Uterus (tissue), 4 donors: ENCODE results near the gene AJM1. TPM values are rescaled to one million over a fixed set of nuclear protein-coding genes. Genes with fewer than 3 reads are reported as not detected.
"Not testable (repeated sequence)": the region's sequence is repeated elsewhere in the genome, so short reads cannot be mapped to it uniquely, and the experiment has no call there.

Experiments
- DNase-seq, 2 donors: peaks; one replicate each; pipeline ENCODE4 v3.0.0-alpha.2; 2019 to 2020
- H3K27ac ChIP-seq, 2 donors: fragments of 200-600 bp; sonication (generic); 1 replicate in 1 of 2; 2 replicates in 1 of 2; pipeline ENCODE4 v1.5.1; 2016 to 2018
- H3K27me3 ChIP-seq, 2 donors: fragments of 200-600 bp; sonication (generic); one replicate each; pipeline ENCODE4 v1.5.1; 2018 to 2019; ENCODE audit warnings: control low read depth in 1 of 2
- H3K36me3 ChIP-seq, 2 donors: fragments of 200-600 bp; sonication (generic); one replicate each; pipeline ENCODE4 v1.5.1; 2019; ENCODE audit warnings: control low read depth in 1 of 2
- H3K4me1 ChIP-seq, 2 donors: fragments of 200-600 bp; sonication (generic); one replicate each; pipeline ENCODE4 v1.5.1; 2018 to 2019; ENCODE audit warnings: control low read depth in 1 of 2
- H3K4me3 ChIP-seq, 2 donors: fragments of 200-600 bp; sonication (generic); 1 replicate in 1 of 2; 2 replicates in 1 of 2; pipeline ENCODE4 v1.5.1; 2018 to 2019; ENCODE audit warnings: mild to moderate bottlenecking in 1 of 2
- H3K9me3 ChIP-seq, 2 donors: fragments of 200-600 bp; sonication (generic); one replicate each; pipeline ENCODE4 v1.5.1; 2019; ENCODE audit warnings: control low read depth in 1 of 2
- CTCF ChIP-seq, 4 experiments: fragments of 200-600 bp in 2 of 4; fragments of 450-650 bp in 2 of 4; sonication (generic) in 2 of 4; IDR thresholded peaks; one replicate each; pipeline ENCODE4 v1.5.1; 2016 to 2019; ENCODE audit warnings: antibody characterized with exemption in 4 of 4, mild to moderate bottlenecking in 2 of 4, moderate library complexity in 1 of 4
- POLR2A ChIP-seq, 2 donors: fragments of 450-650 bp; IDR thresholded peaks; one replicate each; pipeline ENCODE4 v1.6.1; 2016; ENCODE audit warnings: antibody characterized with exemption in 2 of 2, mild to moderate bottlenecking in 1 of 2, moderate library complexity in 1 of 2
- intact Hi-C: fragments of 100-400 bp; cut with DNase I; formaldehyde crosslinking; loops from one replicate; pipeline ENCODE4 v1.15.1; 2023; ENCODE audit warnings: low total_unique reads
- total RNA-seq, 4 donors: library from RNA; depleted of rRNA in 3 of 4; stranded (reverse); fragments of >200 nt in 3 of 4; gene quantifications; one replicate each; pipeline versions ENCODE4 v1.1.0 to v1.2.4, GENCODE V29; 2014 to 2023
- donor health status: DM: yes; HTN: yes; CAD: no.

Gene AJM1
- total RNA-seq, 4 donors from 2014 or later: 1.3 to 3.6 (median 3.6) TPM; not detected in 1

- no peaks in the 10 kb centered on the region for H3K9me3 ChIP-seq
- no peak for DNase-seq
- H3K27ac ChIP-seq: no peak overlapping the region
- no peak overlapping the region for H3K4me3 ChIP-seq
- intact Hi-C loops: no loop called here
- H3K27me3 ChIP-seq: no peaks in the 10 kb centered on the region
- H3K4me1 ChIP-seq: peaks cover 0 to 3% of the 10 kb centered on the region in 2 donors
- TF ChIP-seq CTCF (IDR thresholded peaks at IDR 0.05) (no peak), POLR2A (IDR thresholded peaks at IDR 0.05) (no peak)
- H3K36me3 ChIP-seq: no peaks in the 10 kb centered on the region
These were observed 38.4 kb downstream of the AJM1 start for GRCh38 chr9:136880651-136881050.

GRCh38 chr9:136881691-136882108 is 39.4 kb downstream of the AJM1 start:
- no peaks in the 10 kb centered on the region for H3K36me3 ChIP-seq
- no peaks in the 10 kb centered on the region for H3K27me3 ChIP-seq
- no peak overlapping the region for H3K27ac ChIP-seq
- intact Hi-C loops: no loop called here
- no peak for TF ChIP-seq CTCF (IDR thresholded peaks at IDR 0.05)
- TF ChIP-seq POLR2A (IDR thresholded peaks at IDR 0.05): no peak
- no peak for DNase-seq
- H3K9me3 ChIP-seq: no peaks in the 10 kb centered on the region
- H3K4me3 ChIP-seq: no peak overlapping the region
- peaks cover 0 to 5% of the 10 kb centered on the region in 2 donors for H3K4me1 ChIP-seq

DNA sequence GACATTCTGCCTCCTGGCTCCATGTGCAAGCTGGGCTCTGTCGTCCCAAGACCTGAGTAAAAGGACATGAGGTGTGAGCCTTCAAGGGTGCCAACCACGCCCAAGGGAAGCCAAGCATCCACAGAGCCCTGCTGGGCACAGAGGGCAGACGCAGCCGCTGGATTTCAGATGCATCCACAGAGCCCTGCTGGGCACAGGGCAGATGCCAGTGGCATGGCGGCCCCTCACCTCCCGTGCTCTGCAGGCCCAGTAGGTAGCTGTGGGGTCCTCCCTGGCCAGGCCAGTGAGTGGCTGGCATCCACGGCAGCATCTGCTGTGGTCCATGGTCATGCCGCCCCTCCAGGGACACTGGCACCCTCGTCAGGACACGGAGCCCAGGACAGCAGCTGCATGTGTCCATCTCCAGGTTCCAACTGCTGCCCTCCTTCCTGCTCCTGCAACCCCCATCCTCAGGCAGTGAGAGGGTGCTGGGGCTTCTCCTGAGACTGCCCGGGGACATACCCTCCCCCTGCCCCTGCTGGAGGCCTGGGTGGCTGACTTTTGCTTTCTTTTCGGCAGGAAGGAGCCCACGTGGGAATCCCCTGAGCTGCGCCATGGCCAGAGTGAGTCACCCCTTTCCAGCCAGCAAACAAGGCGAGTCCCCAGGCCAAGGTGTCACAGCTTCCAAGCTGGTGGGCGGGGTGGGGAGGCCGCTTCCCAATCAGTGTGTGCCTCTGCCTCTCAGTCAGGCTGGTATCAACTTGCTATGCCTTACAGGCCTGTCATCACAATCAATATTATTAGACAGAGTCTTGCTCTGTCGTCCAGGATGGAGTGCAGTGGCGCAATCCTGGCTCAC is 40.0 kb downstream of the AJM1 start:
- H3K4me1 ChIP-seq: peaks cover 0 to 5% of the 10 kb centered on the region in 2 donors
- no peak for TF ChIP-seq CTCF (IDR thresholded peaks at IDR 0.05)
- TF ChIP-seq POLR2A (IDR thresholded peaks at IDR 0.05): no peak
- intact Hi-C loops: no loop called here
- H3K36me3 ChIP-seq: no peaks in the 10 kb centered on the region
- H3K9me3 ChIP-seq: no peaks in the 10 kb centered on the region
- H3K4me3 ChIP-seq: no peak overlapping the region
- DNase-seq: no peak
- H3K27me3 ChIP-seq: no peaks in the 10 kb centered on the region
- no peak overlapping the region for H3K27ac ChIP-seq

- H3K36me3 ChIP-seq, H3K4me1 ChIP-seq, DNase-seq, H3K27ac ChIP-seq, H3K4me3 ChIP-seq, intact Hi-C loops, H3K27me3 ChIP-seq, H3K9me3 ChIP-seq: not testable (repeated sequence)
These were observed 40.6 kb downstream of the AJM1 start for GRCh38 chr9:136882947-136883283.

DNA sequence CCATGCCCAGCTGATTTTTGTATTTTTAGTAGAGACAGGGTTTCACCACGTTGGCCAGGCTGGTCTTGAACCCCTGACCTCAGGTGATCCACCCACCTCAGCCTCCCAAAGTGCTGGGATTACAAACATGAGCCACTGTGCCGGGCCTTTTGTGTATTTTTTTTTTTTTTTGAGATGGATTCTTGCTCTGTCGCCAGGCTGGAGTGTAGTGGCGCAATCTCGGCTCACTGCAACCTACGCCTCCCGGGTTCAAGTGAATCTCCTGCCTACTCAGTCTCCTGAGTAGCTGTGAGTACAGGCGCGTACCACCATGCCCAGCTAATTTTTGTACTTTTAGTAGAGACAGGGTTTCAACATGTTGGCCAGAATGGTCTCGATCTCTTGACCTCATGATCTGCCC is 41.4 kb downstream of the AJM1 start:
- H3K27me3 ChIP-seq, H3K4me3 ChIP-seq, H3K27ac ChIP-seq, H3K36me3 ChIP-seq, DNase-seq, H3K9me3 ChIP-seq, intact Hi-C loops, H3K4me1 ChIP-seq: not testable (repeated sequence)

- intact Hi-C loops: no loop called here
- Histone ChIP-seq H3K36me3 (no peaks in the 10 kb centered on the region), H3K27ac (peak within 1 kb of the TSS; percentile 69 to 70), H3K27me3 (no peaks in the 10 kb centered on the region), H3K4me1 (peaks cover 0 to 5% of the 10 kb centered on the region in 2 donors), H3K9me3 (no peaks in the 10 kb centered on the region), H3K4me3 (peak within 1 kb of the TSS; percentile 59 to 83)
- TF ChIP-seq POLR2A (IDR thresholded peaks at IDR 0.05) (peak; percentile 27 to 30), CTCF (IDR thresholded peaks at IDR 0.05) (peak in 1 of 4 experiments; percentile 4)
- peak; percentile 96 to 99 for DNase-seq
These were observed 43.8 kb downstream of the AJM1 start, which contains the start of gene TRAF2 for GRCh38 chr9:136885950-136886578. Gene TRAF2 (plus strand): TSS chr9:136886516. CDS start chr9:136898741, 12,225 bp downstream.
